Osteoblast (primary cell): ENCODE data around the gene IL9R. TPM values are rescaled to one million over a fixed set of nuclear protein-coding genes. Genes with fewer than 3 reads are reported as not detected.

Experiments used
- DNase-seq: peaks from one replicate; pipeline ENCODE4 v3.0.0; 2011; ENCODE audit warnings: low spot score, mixed read lengths; ENCODE audit not compliant: insufficient read length; ENCODE audit errors: missing footprints
- H2AFZ ChIP-seq: 2 replicates; pipeline ENCODE4 v1.6.0; 2011; ENCODE audit warnings: mild to moderate bottlenecking, low read length
- H3K27ac ChIP-seq: 2 replicates; pipeline ENCODE4 v1.5.1; 2011; ENCODE audit warnings: mild to moderate bottlenecking, low read depth, low read length, moderate library complexity
- H3K27me3 ChIP-seq: 2 replicates; pipeline ENCODE4 v1.6.0; 2012; ENCODE audit warnings: mild to moderate bottlenecking, control low read depth, inconsistent platforms, low read length, moderate library complexity; ENCODE audit not compliant: insufficient read depth
- H3K36me3 ChIP-seq: 2 replicates; pipeline ENCODE4 v1.5.1; 2011; ENCODE audit warnings: mild to moderate bottlenecking, low read length, control low read depth, moderate library complexity; ENCODE audit not compliant: insufficient read depth
- H3K4me1 ChIP-seq: 2 replicates; pipeline ENCODE4 v1.5.1; 2011; ENCODE audit warnings: mild to moderate bottlenecking, low read length, control low read depth, moderate library complexity; ENCODE audit not compliant: insufficient read depth
- H3K4me2 ChIP-seq: 2 replicates; pipeline ENCODE4 v1.6.0; 2011; ENCODE audit warnings: mild to moderate bottlenecking, low read length; ENCODE audit not compliant: insufficient read depth
- H3K4me3 ChIP-seq: fragments of 200-600 bp; sonication (generic); 3 replicates; pipeline ENCODE4 v1.5.1; 2012; ENCODE audit warnings: mild to moderate bottlenecking, low read length, inconsistent platforms; ENCODE audit not compliant: insufficient read depth
- H3K79me2 ChIP-seq: 2 replicates; pipeline ENCODE4 v1.6.0; 2012; ENCODE audit warnings: mild to moderate bottlenecking, low read length, control low read depth, inconsistent platforms; ENCODE audit not compliant: insufficient read depth
- H3K9me3 ChIP-seq: 2 replicates; pipeline ENCODE4 v1.5.1; 2011; ENCODE audit warnings: low read depth, low read length, control low read depth
- H4K20me1 ChIP-seq: 2 replicates; pipeline ENCODE4 v1.6.0; 2012; ENCODE audit warnings: mild to moderate bottlenecking, low read length, control low read depth; ENCODE audit not compliant: insufficient read depth
- total RNA-seq: library from RNA; depleted of rRNA; stranded (reverse); fragments of >200 nt; gene quantifications from 2 replicates; pipeline ENCODE4 v1.2.3, GENCODE V29; 2012
- TF ChIP-seq, protein P1 (sequence below): IDR thresholded peaks from 2 replicates; pipeline ENCODE4 v1.5.1; 2011; ENCODE audit warnings: mild to moderate bottlenecking, low read depth, low read length, moderate library complexity; ENCODE audit errors: extremely low read depth

IL9R gene
- total RNA-seq, 1 donor = not detected

GRCh38 chrX:156000361-156000926 lies 2.9 kb downstream of the IL9R start:
- Histone ChIP-seq H3K4me1 (no peaks in the 10 kb centered on the region), H3K4me3 (no peak overlapping the region), H3K9me3 (no peaks in the 10 kb centered on the region), H3K27me3 (no peaks in the 10 kb centered on the region), H3K4me2 (no peak overlapping the region), H2AFZ (no peak overlapping the region), H4K20me1 (no peaks in the 10 kb centered on the region), H3K27ac (no peak overlapping the region), H3K36me3 (no peaks in the 10 kb centered on the region), H3K79me2 (no peaks in the 10 kb centered on the region)
- TF ChIP-seq, protein P1, sequence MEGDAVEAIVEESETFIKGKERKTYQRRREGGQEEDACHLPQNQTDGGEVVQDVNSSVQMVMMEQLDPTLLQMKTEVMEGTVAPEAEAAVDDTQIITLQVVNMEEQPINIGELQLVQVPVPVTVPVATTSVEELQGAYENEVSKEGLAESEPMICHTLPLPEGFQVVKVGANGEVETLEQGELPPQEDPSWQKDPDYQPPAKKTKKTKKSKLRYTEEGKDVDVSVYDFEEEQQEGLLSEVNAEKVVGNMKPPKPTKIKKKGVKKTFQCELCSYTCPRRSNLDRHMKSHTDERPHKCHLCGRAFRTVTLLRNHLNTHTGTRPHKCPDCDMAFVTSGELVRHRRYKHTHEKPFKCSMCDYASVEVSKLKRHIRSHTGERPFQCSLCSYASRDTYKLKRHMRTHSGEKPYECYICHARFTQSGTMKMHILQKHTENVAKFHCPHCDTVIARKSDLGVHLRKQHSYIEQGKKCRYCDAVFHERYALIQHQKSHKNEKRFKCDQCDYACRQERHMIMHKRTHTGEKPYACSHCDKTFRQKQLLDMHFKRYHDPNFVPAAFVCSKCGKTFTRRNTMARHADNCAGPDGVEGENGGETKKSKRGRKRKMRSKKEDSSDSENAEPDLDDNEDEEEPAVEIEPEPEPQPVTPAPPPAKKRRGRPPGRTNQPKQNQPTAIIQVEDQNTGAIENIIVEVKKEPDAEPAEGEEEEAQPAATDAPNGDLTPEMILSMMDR = no peak
- peak; percentile 19 for DNase-seq

DNA sequence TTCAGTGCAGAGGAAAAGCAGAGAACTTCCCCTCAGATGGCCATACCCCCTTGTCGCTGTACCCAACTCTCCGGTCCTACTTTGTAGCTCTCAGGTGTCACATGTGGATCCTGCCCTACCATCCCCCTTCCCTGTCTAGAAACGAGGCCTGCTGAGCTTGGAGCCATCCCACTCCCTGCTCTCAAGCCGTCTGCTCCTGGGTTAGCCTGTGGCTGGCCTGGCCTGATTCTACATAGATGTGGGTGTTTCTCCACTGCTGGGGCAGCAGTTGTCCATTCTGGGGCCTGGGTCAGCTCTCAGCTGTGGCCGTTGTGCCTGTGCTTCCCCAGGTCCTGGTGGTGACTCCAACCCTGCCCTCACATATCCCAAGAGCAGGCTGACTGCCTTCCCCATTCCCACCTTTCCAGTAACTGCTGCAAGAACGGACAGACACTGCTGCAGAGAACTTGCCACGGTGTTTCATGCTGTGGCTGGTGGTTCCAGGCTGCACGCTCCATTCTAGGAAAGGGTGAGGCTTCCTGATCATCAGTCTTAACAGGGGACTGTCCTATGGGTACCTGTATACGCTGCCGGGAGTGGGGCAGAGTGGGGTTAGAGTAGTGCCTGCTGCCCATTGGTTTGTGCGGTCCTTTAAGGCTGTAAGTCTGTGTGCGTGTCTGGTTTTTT lies 3.6 kb downstream of the IL9R start:
- no peaks in the 10 kb centered on the region for H3K9me3 ChIP-seq
- no peak overlapping the region for H3K27ac ChIP-seq
- H3K27me3 ChIP-seq = no peaks in the 10 kb centered on the region
- no peaks in the 10 kb centered on the region for H4K20me1 ChIP-seq
- TF ChIP-seq, protein P1 = no peak
- peak; percentile 22 for DNase-seq
- no peaks in the 10 kb centered on the region for H3K4me1 ChIP-seq
- H3K36me3 ChIP-seq = no peaks in the 10 kb centered on the region
- H3K4me3 ChIP-seq = no peak overlapping the region
- no peaks in the 10 kb centered on the region for H3K79me2 ChIP-seq
- H3K4me2 ChIP-seq = no peak overlapping the region
- H2AFZ ChIP-seq = no peak overlapping the region

- H3K27ac ChIP-seq = no peak overlapping the region
- no peak overlapping the region for H3K4me3 ChIP-seq
- no peaks in the 10 kb centered on the region for H3K9me3 ChIP-seq
- H3K4me1 ChIP-seq = no peaks in the 10 kb centered on the region
- H2AFZ ChIP-seq = no peak overlapping the region
- H3K4me2 ChIP-seq = no peak overlapping the region
- no peaks in the 10 kb centered on the region for H3K79me2 ChIP-seq
- no peaks in the 10 kb centered on the region for H3K36me3 ChIP-seq
- TF ChIP-seq, protein P1 = no peak
- DNase-seq = no peak
- no peaks in the 10 kb centered on the region for H4K20me1 ChIP-seq
- no peaks in the 10 kb centered on the region for H3K27me3 ChIP-seq
Observed at GRCh38 chrX:156001667-156002021, 4.1 kb downstream of the IL9R start.

DNA sequence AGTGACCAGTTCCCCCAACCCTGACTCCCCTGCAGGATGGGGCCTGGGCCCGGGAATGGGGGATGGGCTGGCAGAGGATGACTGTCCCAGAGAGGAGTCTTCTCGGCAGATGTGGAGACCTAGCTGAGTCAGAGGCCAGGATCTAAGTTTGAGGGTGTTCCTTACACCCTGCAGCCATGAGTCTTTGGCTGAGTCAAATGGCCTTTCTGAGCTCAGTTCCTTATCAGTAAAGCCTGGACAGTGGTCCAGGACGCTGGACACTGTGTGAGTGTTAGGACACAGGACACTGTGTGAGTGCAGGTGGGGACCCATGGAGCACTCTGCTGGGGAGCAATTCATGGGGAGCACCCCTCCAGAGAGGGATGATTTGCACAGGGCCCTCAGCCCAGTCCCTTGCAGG lies 5.0 kb downstream of the IL9R start:
- Histone ChIP-seq H3K27ac (no peak overlapping the region), H3K36me3 (no peaks in the 10 kb centered on the region), H3K79me2 (no peaks in the 10 kb centered on the region), H3K27me3 (no peaks in the 10 kb centered on the region), H3K4me3 (no peak overlapping the region), H3K9me3 (no peaks in the 10 kb centered on the region), H4K20me1 (no peaks in the 10 kb centered on the region), H2AFZ (no peak overlapping the region), H3K4me1 (no peaks in the 10 kb centered on the region), H3K4me2 (no peak overlapping the region)
- DNase-seq = peak; percentile 53
- TF ChIP-seq, protein P1 = no peak
